Transverse colon (tissue), 4 donors: ENCODE results near the gene CBX3. TPM values are rescaled to one million over a fixed set of nuclear protein-coding genes. Genes with fewer than 3 reads are reported as not detected.
"Not testable (repeated sequence)": the region's sequence is repeated elsewhere in the genome, so short reads cannot be mapped to it uniquely, and the experiment has no call there.

Experiments
- DNase-seq: peaks from one replicate; pipeline ENCODE4 v3.0.0-alpha.2; 2019
- H3K27ac ChIP-seq, 4 donors: fragments of 200-600 bp; sonication (generic); 2 replicates each; pipeline ENCODE4 v1.5.1; 2016 to 2018; ENCODE audit warnings: inconsistent platforms in 4 of 4
- H3K27me3 ChIP-seq: fragments of 200-600 bp; sonication (generic); 2 replicates; pipeline ENCODE4 v1.5.1; 2017; ENCODE audit warnings: inconsistent platforms
- H3K36me3 ChIP-seq, 4 donors: fragments of 200-600 bp; sonication (generic); 2 replicates each; pipeline ENCODE4 v1.5.1; 2017 to 2019; ENCODE audit warnings: inconsistent platforms in 4 of 4
- H3K4me1 ChIP-seq, 4 donors: fragments of 200-600 bp; sonication (generic); 2 replicates each; pipeline ENCODE4 v1.5.1; 2017 to 2020; ENCODE audit warnings: inconsistent platforms in 4 of 4
- H3K4me3 ChIP-seq, 4 donors: fragments of 200-600 bp; sonication (generic); 1 replicate in 1 of 4; 2 replicates in 3 of 4; pipeline versions ENCODE4 v1.5.1 to v1.6.1; 2017 to 2019; ENCODE audit warnings: inconsistent platforms in 4 of 4
- H3K9me3 ChIP-seq, 2 donors: fragments of 200-600 bp; sonication (generic); 2 replicates each; pipeline ENCODE4 v1.5.1; 2017 to 2019; ENCODE audit warnings: inconsistent platforms in 2 of 2
- EP300 ChIP-seq: sonication (generic); formaldehyde crosslinking; IDR thresholded peaks from one replicate; pipeline ENCODE4 v1.6.1; 2017; ENCODE audit warnings: antibody characterized with exemption, low read depth
- POLR2A ChIP-seq: fragments of 450-650 bp; IDR thresholded peaks from one replicate; pipeline ENCODE4 v1.6.1; 2016; ENCODE audit warnings: antibody characterized with exemption, mild to moderate bottlenecking, moderate library complexity
- POLR2AphosphoS5 ChIP-seq, 3 donors: sonication (generic); formaldehyde crosslinking; IDR thresholded peaks; one replicate each; pipeline ENCODE4 v1.6.1; 2016; ENCODE audit warnings: antibody characterized with exemption in 3 of 3
- WGBS, 2 donors: methylation state at CpG; one replicate each; pipeline ENCODE4 v1.1.5; 2018; ENCODE audit warnings: low coverage in 1 of 2; 5-methylcytosine and 5-hydroxymethylcytosine counted together
- in situ Hi-C, 4 donors: fragments of 200-750 bp; cut with MboI; loops; one replicate each; pipeline versions ENCODE4 v1.15.0 to v1.15.1; 2017; ENCODE audit warnings: low sequenced_read_pairs in 3 of 4, low pct_ligation_motif_present in 1 of 4, low pct_unique_long_range_greater_than_20kb in 1 of 4
- intact Hi-C: fragments of 100-400 bp; cut with DNase I; formaldehyde crosslinking; loops from one replicate; pipeline ENCODE4 v1.15.1; 2023; ENCODE audit warnings: low total_unique reads
- total RNA-seq, 4 donors: library from RNA; depleted of rRNA; stranded (reverse); fragments of >200 nt; gene quantifications; one replicate each; pipeline ENCODE4 v1.1.0, GENCODE V29; 2016
- TF ChIP-seq, protein P1 (sequence below), 5 experiments: fragments of 200-600 bp in 3 of 5; fragments of 450-650 bp in 2 of 5; sonication (generic) in 3 of 5; IDR thresholded peaks; 1 replicate in 2 of 5; 2 replicates in 3 of 5; pipeline ENCODE4 v1.5.1; 2016 to 2017; ENCODE audit warnings: antibody characterized with exemption in 5 of 5, inconsistent platforms in 3 of 5, mild to moderate bottlenecking in 2 of 5, moderate library complexity in 1 of 5

Gene CBX3
- total RNA-seq, 4 donors from 2014 or later: 48.2 to 107 (median 60.3) TPM

DNA sequence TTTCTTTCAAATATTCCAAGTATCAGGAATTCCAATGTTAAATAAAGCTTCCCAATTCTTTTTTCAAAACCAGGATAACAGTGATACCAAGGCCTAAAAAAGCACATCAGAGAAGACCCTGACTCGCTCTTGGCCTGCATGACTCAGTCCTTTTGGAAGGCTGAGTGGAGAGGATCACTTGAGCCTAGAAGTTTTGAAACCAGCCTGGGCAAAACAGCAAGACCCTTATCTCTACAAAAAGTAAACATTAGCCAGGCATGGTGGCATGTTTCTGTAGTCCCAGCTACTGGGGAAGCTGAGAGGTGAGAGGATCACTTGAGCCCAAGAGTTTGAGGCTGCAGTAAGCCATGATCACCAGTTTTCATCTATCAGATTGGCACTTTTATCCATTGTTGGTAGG, 30.9 kb upstream of the CBX3 start:
- intact Hi-C loops: no loop called here
- 89 to 94% methylated on average over 1 of the region's 1 CpG for WGBS, 2 donors

GRCh38 chr7:26171601-26172000, 29.9 kb upstream of the CBX3 start:
- DNase-seq: no peak
- no peak for TF ChIP-seq EP300
- WGBS, 2 donors: 95 to 100% methylated on average over 2 of the region's 2 CpGs
- in situ Hi-C loops: no loop called here
- Histone ChIP-seq H3K27me3 (no peaks in the 10 kb centered on the region), H3K4me1 (peaks cover 0 to 14% (median 10%) of the 10 kb centered on the region in 4 donors), H3K27ac (no peak overlapping the region), H3K4me3 (no peak overlapping the region), H3K9me3 (no peaks in the 10 kb centered on the region), H3K36me3 (no peaks in the 10 kb centered on the region)
- intact Hi-C loops: no loop called here

More for the DNA sequence above, 30.9 kb upstream of the CBX3 start:
- no peak for DNase-seq
- H3K27ac ChIP-seq: no peak overlapping the region
- H3K36me3 ChIP-seq: no peaks in the 10 kb centered on the region
- TF ChIP-seq POLR2A: no peak
- no peak for TF ChIP-seq EP300
- TF ChIP-seq, protein P1, sequence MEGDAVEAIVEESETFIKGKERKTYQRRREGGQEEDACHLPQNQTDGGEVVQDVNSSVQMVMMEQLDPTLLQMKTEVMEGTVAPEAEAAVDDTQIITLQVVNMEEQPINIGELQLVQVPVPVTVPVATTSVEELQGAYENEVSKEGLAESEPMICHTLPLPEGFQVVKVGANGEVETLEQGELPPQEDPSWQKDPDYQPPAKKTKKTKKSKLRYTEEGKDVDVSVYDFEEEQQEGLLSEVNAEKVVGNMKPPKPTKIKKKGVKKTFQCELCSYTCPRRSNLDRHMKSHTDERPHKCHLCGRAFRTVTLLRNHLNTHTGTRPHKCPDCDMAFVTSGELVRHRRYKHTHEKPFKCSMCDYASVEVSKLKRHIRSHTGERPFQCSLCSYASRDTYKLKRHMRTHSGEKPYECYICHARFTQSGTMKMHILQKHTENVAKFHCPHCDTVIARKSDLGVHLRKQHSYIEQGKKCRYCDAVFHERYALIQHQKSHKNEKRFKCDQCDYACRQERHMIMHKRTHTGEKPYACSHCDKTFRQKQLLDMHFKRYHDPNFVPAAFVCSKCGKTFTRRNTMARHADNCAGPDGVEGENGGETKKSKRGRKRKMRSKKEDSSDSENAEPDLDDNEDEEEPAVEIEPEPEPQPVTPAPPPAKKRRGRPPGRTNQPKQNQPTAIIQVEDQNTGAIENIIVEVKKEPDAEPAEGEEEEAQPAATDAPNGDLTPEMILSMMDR (IDR thresholded peaks at IDR 0.05): no peak
- no peak overlapping the region for H3K4me3 ChIP-seq
- in situ Hi-C loops: no loop called here
- no peaks in the 10 kb centered on the region for H3K9me3 ChIP-seq
- no peaks in the 10 kb centered on the region for H3K27me3 ChIP-seq
- peaks cover 0 to 15% (median 10%) of the 10 kb centered on the region in 4 donors for H3K4me1 ChIP-seq

DNA sequence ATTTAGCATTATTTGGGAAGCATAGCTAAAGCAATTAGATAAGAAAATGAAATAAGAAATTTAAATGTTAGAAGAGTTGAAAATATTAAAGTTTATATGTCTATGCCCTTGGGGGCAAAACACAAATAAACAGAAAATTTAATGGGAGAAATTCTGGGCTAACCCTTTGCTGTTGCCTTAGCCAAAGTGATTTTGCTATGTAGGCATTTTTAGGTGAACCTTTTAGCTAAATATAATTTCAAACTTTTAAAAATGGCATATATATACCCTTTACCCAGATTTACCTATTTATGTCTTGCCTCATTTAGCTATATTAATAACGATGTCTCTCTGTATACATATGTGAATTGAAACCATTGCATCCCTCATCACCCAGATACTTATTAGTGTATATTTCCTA, 29.5 kb upstream of the CBX3 start:
- Histone ChIP-seq H3K27ac (no peak overlapping the region), H3K36me3 (no peaks in the 10 kb centered on the region), H3K4me3 (no peak overlapping the region), H3K27me3 (no peaks in the 10 kb centered on the region), H3K4me1 (peaks cover 0 to 9% (median 7%) of the 10 kb centered on the region in 4 donors), H3K9me3 (no peaks in the 10 kb centered on the region)
- no peak for DNase-seq
- WGBS, 2 donors: 97 to 100% methylated on average over 1 of the region's 1 CpG
- TF ChIP-seq POLR2AphosphoS5 (IDR thresholded peaks at IDR 0.05) (no peak), EP300 (no peak), POLR2A (no peak)
- TF ChIP-seq, protein P1 (IDR thresholded peaks at IDR 0.05): no peak
- intact Hi-C loops: no loop called here
- in situ Hi-C loops: no loop called here

GRCh38 chr7:26175903-26176302, 25.6 kb upstream of the CBX3 start:
- H3K4me3 ChIP-seq, H3K27ac ChIP-seq, H3K9me3 ChIP-seq, intact Hi-C loops, H3K27me3 ChIP-seq, DNase-seq, H3K4me1 ChIP-seq, H3K36me3 ChIP-seq: not testable (repeated sequence)
- in situ Hi-C loops: loop anchor here in 2 of 4 donors (25.0 kb wide), 1 partner anchor 986 kb away; the partner anchor contains the start of genes HOXA10 (in 2 of the 2), HOXA3 (in 2 of the 2), HOXA7 (in 2 of the 2) and HOXA9 (in 2 of the 2)
- WGBS, 2 donors: 100% methylated on average over 1 of the region's 4 CpGs; no CpG with 5 or more reads in 1 of the 2 donors

DNA sequence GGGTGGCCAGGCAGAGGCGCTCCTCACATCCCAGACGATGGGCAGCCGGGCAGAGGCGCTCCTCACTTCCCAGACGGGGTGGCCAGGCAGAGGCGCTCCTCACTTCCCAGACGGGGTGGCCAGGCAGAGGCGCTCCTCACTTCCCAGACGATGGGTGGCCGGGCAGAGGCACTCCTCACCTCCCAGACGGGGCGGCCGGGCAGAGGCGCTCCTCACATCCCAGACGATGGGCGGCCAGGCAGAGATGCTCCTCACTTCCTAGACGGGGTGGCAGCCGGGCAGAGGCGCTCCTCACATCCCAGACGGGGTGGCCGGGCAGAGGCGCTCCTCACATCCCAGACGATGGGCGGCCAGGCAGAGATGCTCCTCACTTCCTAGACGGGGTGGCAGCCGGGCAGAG, 24.8 kb upstream of the CBX3 start:
- H3K27ac ChIP-seq, intact Hi-C loops, H3K36me3 ChIP-seq, H3K9me3 ChIP-seq, H3K4me3 ChIP-seq, H3K27me3 ChIP-seq, DNase-seq, H3K4me1 ChIP-seq: not testable (repeated sequence)
- WGBS, 2 donors: no CpG with 5 or more reads among the region's 26 CpGs
- in situ Hi-C loops: loop anchor here in 2 of 4 donors (25.0 kb wide), 1 partner anchor 986 kb away; the partner anchor contains the start of genes HOXA10 (in 2 of the 2), HOXA3 (in 2 of the 2), HOXA7 (in 2 of the 2) and HOXA9 (in 2 of the 2)

GRCh38 chr7:26177269-26177668, 24.3 kb upstream of the CBX3 start:
- H3K4me1 ChIP-seq, H3K4me3 ChIP-seq, intact Hi-C loops, DNase-seq, H3K27ac ChIP-seq, H3K27me3 ChIP-seq, H3K36me3 ChIP-seq, H3K9me3 ChIP-seq: not testable (repeated sequence)
- in situ Hi-C loops: loop anchor here in 2 of 4 donors (25.0 kb wide), 1 partner anchor 985 kb away; the partner anchor contains the start of genes HOXA10 (in 2 of the 2), HOXA3 (in 2 of the 2), HOXA7 (in 2 of the 2) and HOXA9 (in 2 of the 2)
- WGBS, 2 donors: 94 to 95% methylated on average over 12 to 20 of the region's 20 CpGs
